ENCODE data around the gene USP31. TPM values are rescaled to one million over a fixed set of nuclear protein-coding genes. Genes with fewer than 3 reads are reported as not detected.

The USP31 gene
- total and polyA plus RNA-seq, 3 experiments from 2014 or later: 0.87 to 9.7 (median 8.2) TPM

DNA sequence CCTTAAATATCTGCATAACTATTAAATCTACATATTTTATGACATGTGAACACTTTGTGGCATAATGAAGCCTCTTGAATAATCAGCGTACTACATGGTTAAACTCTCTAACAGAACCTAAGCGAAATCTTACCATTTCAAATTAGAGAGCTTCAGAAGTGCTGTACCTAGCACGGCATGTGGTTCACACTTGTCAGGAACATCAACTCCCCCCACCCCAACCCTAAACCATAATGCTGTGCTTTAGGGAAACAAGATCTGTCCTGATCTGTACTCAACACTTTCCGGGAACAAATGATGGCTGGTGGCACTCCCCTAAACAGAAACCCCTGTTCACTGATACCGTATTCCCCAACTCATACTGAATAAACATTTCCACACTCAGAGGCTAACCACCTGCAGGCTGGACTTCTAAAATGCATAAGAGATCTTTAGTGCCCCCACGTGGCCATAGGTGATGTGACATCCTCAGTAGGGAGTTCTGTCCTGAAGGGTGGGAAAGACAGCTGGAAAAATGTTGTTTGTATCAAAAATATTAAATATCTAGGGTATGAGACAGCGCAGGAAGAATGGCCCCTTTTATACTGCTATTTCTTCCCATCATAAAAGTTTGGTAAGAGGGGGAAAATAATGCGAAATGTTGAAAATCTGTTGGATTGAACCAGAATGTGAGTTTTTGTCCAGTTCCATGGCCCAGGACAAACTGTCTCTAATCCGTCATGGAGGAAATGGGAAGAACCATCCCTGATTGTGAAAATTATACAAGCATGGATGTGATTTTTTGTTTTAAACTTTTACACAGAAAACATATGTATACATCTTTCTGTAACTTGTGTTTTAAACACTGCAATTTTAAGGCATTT lies 88.6 kb downstream of the USP31 start:
- Histone ChIP-seq H3K4me3 (ENCODE audit: low read length) (no peak overlapping the region), H3K36me3 (ENCODE audit: insufficient read depth, low read length) (no peaks in the 10 kb centered on the region), H3K27ac (ENCODE audit: low read depth, low read length) (no peak overlapping the region), H3K9me3 (ENCODE audit: low read length) (no peaks in the 10 kb centered on the region), H3K4me1 (ENCODE audit: insufficient read depth, low read length) (no peaks in the 10 kb centered on the region), H3K27me3 (ENCODE audit: insufficient read depth, low read length, poor library complexity, severe bottlenecking) (no peaks in the 10 kb centered on the region)
- Mint-ChIP-seq H3K27ac (no peak overlapping the region), H3K4me1 (peaks cover 2 to 13% (median 12%) of the 10 kb centered on the region in 3 donors), H3K4me3 (no peak overlapping the region), H3K9me3 (no peaks in the 10 kb centered on the region), H3K36me3 (no peaks in the 10 kb centered on the region), H3K27me3 (peaks cover 6 to 14% of the 10 kb centered on the region in 2 donors)
- ChIA-PET CTCF (interaction anchor here (0.9 kb wide), 1 partner anchor 9 kb away, joined by 4 read pairs; no protein-coding TSS in a partner anchor), POLR2A (no interaction called here)
- DNase-seq: peak; percentile 20 to 54 (median 28)

GRCh38 chr16:23059433-23059832 lies 89.8 kb downstream of the USP31 start:
- Histone ChIP-seq H3K27ac (ENCODE audit: low read depth, low read length) (no peak overlapping the region), H3K9me3 (ENCODE audit: low read length) (no peaks in the 10 kb centered on the region), H3K4me3 (ENCODE audit: low read length) (no peak overlapping the region), H3K27me3 (ENCODE audit: insufficient read depth, low read length, poor library complexity, severe bottlenecking) (no peaks in the 10 kb centered on the region), H3K4me1 (ENCODE audit: insufficient read depth, low read length) (no peaks in the 10 kb centered on the region), H3K36me3 (ENCODE audit: insufficient read depth, low read length) (no peaks in the 10 kb centered on the region)
- POLR2A ChIA-PET: no interaction called here
- Mint-ChIP-seq H3K27me3 (peaks cover 7 to 15% of the 10 kb centered on the region in 2 donors), H3K4me3 (no peak overlapping the region), H3K27ac (no peak overlapping the region), H3K36me3 (no peaks in the 10 kb centered on the region), H3K9me3 (no peaks in the 10 kb centered on the region), H3K4me1 (peaks cover 2 to 7% (median 6%) of the 10 kb centered on the region in 3 donors)
- CTCF ChIA-PET: no interaction called here
- DNase-seq: no peak

- peaks cover 2 to 4% (median 3%) of the 10 kb centered on the region in 3 donors for H3K4me1 Mint-ChIP-seq
- no peaks in the 10 kb centered on the region for H3K27me3 ChIP-seq (ENCODE audit: insufficient read depth, low read length, poor library complexity, severe bottlenecking)
These were observed 90.7 kb downstream of the USP31 start for GRCh38 chr16:23058576-23058975.

DNA sequence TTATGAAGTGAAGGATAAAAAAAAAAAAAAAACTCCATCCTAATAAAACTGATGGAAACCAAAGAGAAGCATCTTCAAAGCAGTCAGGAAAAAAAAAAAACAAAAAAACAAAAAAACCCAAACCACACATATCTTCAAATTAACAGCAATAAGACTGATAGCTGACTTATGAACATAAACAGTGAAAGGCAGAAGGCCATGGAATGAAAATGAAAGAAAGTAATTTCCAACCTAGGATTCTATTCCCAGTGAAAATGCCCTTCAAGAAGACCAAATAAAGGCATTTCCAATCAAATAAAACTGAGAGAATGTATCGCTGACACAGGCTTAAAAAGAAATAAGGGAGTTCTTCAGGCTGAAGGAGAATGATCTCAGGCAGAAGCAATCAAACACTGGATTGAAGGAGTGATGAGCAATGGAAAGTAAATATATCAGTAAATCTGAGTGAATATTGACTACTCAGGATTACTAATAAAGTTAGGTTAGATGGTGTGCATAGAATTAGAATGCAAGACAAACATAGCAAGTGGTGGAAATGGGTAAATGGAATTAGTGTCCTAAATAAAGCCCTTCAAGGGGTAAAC lies 92.1 kb downstream of the USP31 start:
- Mint-ChIP-seq H3K9me3 (no peaks in the 10 kb centered on the region), H3K4me3 (no peak overlapping the region), H3K27ac (no peak overlapping the region), H3K4me1 (peaks cover 2 to 4% (median 3%) of the 10 kb centered on the region in 3 donors), H3K36me3 (no peaks in the 10 kb centered on the region), H3K27me3 (peaks cover 9 to 34% of the 10 kb centered on the region in 2 donors)
- Histone ChIP-seq H3K27me3 (ENCODE audit: insufficient read depth, low read length, poor library complexity, severe bottlenecking) (no peaks in the 10 kb centered on the region), H3K4me1 (ENCODE audit: insufficient read depth, low read length) (no peaks in the 10 kb centered on the region), H3K9me3 (ENCODE audit: low read length) (no peaks in the 10 kb centered on the region), H3K27ac (ENCODE audit: low read depth, low read length) (no peak overlapping the region), H3K4me3 (ENCODE audit: low read length) (no peak overlapping the region), H3K36me3 (ENCODE audit: insufficient read depth, low read length) (no peaks in the 10 kb centered on the region)
- ChIA-PET CTCF (no interaction called here), POLR2A (no interaction called here)
- DNase-seq: no peak

More at GRCh38 chr16:23058576-23058975, 90.7 kb downstream of the USP31 start:
- Mint-ChIP-seq H3K27me3 (peaks cover 7 to 23% of the 10 kb centered on the region in 2 donors), H3K27ac (no peak overlapping the region), H3K36me3 (no peaks in the 10 kb centered on the region), H3K9me3 (no peaks in the 10 kb centered on the region), H3K4me3 (no peak overlapping the region)
- H3K9me3 ChIP-seq (ENCODE audit: low read length): no peaks in the 10 kb centered on the region
- ChIA-PET POLR2A (no interaction called here), CTCF (no interaction called here)
- H3K4me3 ChIP-seq (ENCODE audit: low read length): no peak overlapping the region
- no peaks in the 10 kb centered on the region for H3K4me1 ChIP-seq (ENCODE audit: insufficient read depth, low read length)
- no peak for DNase-seq
- no peak overlapping the region for H3K27ac ChIP-seq (ENCODE audit: low read depth, low read length)
- no peaks in the 10 kb centered on the region for H3K36me3 ChIP-seq (ENCODE audit: insufficient read depth, low read length)

DNA sequence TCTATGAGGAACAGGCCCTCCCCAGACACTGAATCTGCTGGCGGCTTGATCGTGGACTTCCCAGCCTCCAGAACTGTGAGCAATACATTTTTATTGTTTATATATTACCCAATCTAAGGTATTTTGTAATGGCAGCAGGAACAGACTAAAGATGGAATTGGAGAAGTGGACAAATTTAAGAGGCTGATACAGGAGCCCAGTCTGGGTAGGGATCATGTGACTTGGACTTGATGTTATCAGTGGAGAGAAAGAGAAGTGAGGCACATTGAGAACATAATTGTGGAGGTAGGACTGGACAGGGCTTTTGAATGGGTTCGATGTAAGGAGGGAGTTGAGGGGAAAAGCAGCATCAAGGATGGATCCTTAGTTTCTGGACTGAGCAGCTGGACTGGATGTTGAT lies 93.8 kb downstream of the USP31 start:
- Histone ChIP-seq H3K27me3 (ENCODE audit: insufficient read depth, low read length, poor library complexity, severe bottlenecking) (no peaks in the 10 kb centered on the region), H3K9me3 (ENCODE audit: low read length) (no peaks in the 10 kb centered on the region), H3K4me1 (ENCODE audit: insufficient read depth, low read length) (no peaks in the 10 kb centered on the region), H3K27ac (ENCODE audit: low read depth, low read length) (no peak overlapping the region), H3K4me3 (ENCODE audit: low read length) (no peak overlapping the region), H3K36me3 (ENCODE audit: insufficient read depth, low read length) (no peaks in the 10 kb centered on the region)
- ChIA-PET POLR2A (no interaction called here), CTCF (no interaction called here)
- Mint-ChIP-seq H3K27ac (peak overlapping the region in 1 of 8 donors; percentile 4), H3K36me3 (no peaks in the 10 kb centered on the region), H3K9me3 (no peaks in the 10 kb centered on the region), H3K4me3 (no peak overlapping the region), H3K4me1 (peaks cover under 1% of the 10 kb centered on the region in 3 donors), H3K27me3 (peaks cover 9 to 47% of the 10 kb centered on the region in 2 donors)
- no peak for DNase-seq

DNA sequence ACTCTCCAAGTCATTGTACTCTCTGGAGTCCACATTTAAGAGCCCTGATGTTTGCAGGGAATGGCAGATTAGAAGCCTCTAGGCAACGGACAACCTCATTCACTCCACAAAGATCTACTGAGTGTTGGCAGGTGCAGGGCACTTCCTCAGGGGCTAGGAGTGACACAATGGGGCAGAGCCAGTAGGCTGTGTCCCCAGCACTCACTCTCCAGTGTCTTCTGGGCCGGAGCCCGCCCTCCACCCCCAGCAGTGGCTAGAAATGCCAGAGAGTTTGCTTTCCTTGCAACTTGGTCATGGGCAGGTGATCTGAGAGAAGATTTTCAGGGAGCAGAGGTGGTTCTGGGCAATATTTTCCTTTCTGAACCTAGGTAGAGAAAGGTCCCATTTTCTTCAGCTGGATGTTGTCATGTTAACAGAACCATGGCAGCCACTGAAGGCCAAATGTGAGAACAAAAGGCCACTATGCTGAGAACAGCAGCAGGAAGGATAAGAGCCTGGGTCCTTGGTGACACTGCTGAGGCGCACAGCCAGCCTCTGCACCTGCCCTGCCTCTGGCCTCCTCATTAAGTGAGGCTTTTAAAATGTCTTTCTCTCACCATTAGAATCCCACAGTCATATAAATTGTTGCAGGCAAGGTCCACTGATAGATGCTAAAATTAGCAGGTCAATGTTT lies 96.2 kb downstream of the USP31 start:
- Histone ChIP-seq H3K4me3 (ENCODE audit: low read length) (no peak overlapping the region), H3K36me3 (ENCODE audit: insufficient read depth, low read length) (no peaks in the 10 kb centered on the region), H3K9me3 (ENCODE audit: low read length) (no peaks in the 10 kb centered on the region), H3K27me3 (ENCODE audit: insufficient read depth, low read length, poor library complexity, severe bottlenecking) (peaks cover 3% of the 10 kb centered on the region), H3K4me1 (ENCODE audit: insufficient read depth, low read length) (no peaks in the 10 kb centered on the region), H3K27ac (ENCODE audit: low read depth, low read length) (no peak overlapping the region)
- Mint-ChIP-seq H3K27me3 (peaks cover 17 to 58% of the 10 kb centered on the region in 2 donors), H3K36me3 (no peaks in the 10 kb centered on the region), H3K9me3 (no peaks in the 10 kb centered on the region), H3K4me1 (no peaks in the 10 kb centered on the region), H3K4me3 (no peak overlapping the region), H3K27ac (no peak overlapping the region)
- ChIA-PET POLR2A (no interaction called here), CTCF (interaction anchor here (1.8 kb wide), 1 partner anchor 8 kb away, joined by 4 read pairs; no protein-coding TSS in a partner anchor)
- DNase-seq: no peak

GRCh38 chr16:23052221-23052620 lies 97.0 kb downstream of the USP31 start:
- Histone ChIP-seq H3K4me3 (ENCODE audit: low read length) (no peak overlapping the region), H3K4me1 (ENCODE audit: insufficient read depth, low read length) (no peaks in the 10 kb centered on the region), H3K27me3 (ENCODE audit: insufficient read depth, low read length, poor library complexity, severe bottlenecking) (peaks cover 3% of the 10 kb centered on the region), H3K9me3 (ENCODE audit: low read length) (no peaks in the 10 kb centered on the region), H3K27ac (ENCODE audit: low read depth, low read length) (no peak overlapping the region), H3K36me3 (ENCODE audit: insufficient read depth, low read length) (no peaks in the 10 kb centered on the region)
- H3K36me3 Mint-ChIP-seq: no peaks in the 10 kb centered on the region
- ChIA-PET POLR2A (no interaction called here), CTCF (interaction anchor here (1.8 kb wide), 1 partner anchor 9 kb away, joined by 4 read pairs; no protein-coding TSS in a partner anchor)
- H3K9me3 Mint-ChIP-seq: no peaks in the 10 kb centered on the region
- H3K27me3 Mint-ChIP-seq: peaks cover 22 to 64% of the 10 kb centered on the region in 2 donors
- H3K4me1 Mint-ChIP-seq: no peaks in the 10 kb centered on the region
- DNase-seq: no peak
- no peak overlapping the region for H3K27ac Mint-ChIP-seq
- H3K4me3 Mint-ChIP-seq: no peak overlapping the region

GRCh38 chr16:23051587-23051986 lies 97.7 kb downstream of the USP31 start:
- H3K27ac ChIP-seq (ENCODE audit: low read depth, low read length): no peak overlapping the region
- H3K4me1 ChIP-seq (ENCODE audit: insufficient read depth, low read length): no peaks in the 10 kb centered on the region
- Mint-ChIP-seq H3K36me3 (no peaks in the 10 kb centered on the region), H3K27ac (no peak overlapping the region), H3K4me3 (no peak overlapping the region), H3K9me3 (no peaks in the 10 kb centered on the region), H3K27me3 (peaks cover 22 to 63% of the 10 kb centered on the region in 2 donors), H3K4me1 (no peaks in the 10 kb centered on the region)
- H3K4me3 ChIP-seq (ENCODE audit: low read length): no peak overlapping the region
- H3K36me3 ChIP-seq (ENCODE audit: insufficient read depth, low read length): no peaks in the 10 kb centered on the region
- POLR2A ChIA-PET: no interaction called here
- H3K9me3 ChIP-seq (ENCODE audit: low read length): no peaks in the 10 kb centered on the region
- CTCF ChIA-PET: interaction anchor here (1.8 kb wide), 1 partner anchor 9 kb away, joined by 4 read pairs; no protein-coding TSS in a partner anchor
- no peak for DNase-seq
- H3K27me3 ChIP-seq (ENCODE audit: insufficient read depth, low read length, poor library complexity, severe bottlenecking): peaks cover 3% of the 10 kb centered on the region
